NCI-H2081 (cell line): ENCODE data around the gene APLP2.
A peak's percentile ranks its signal among the peaks of the same experiment; 100 is the strongest.

Experiments used
- DNase-seq, 2 experiments: peaks; one replicate each; lab custom pipeline; 2025; lab: John Stamatoyannopoulos, UW

The APLP2 gene

DNA sequence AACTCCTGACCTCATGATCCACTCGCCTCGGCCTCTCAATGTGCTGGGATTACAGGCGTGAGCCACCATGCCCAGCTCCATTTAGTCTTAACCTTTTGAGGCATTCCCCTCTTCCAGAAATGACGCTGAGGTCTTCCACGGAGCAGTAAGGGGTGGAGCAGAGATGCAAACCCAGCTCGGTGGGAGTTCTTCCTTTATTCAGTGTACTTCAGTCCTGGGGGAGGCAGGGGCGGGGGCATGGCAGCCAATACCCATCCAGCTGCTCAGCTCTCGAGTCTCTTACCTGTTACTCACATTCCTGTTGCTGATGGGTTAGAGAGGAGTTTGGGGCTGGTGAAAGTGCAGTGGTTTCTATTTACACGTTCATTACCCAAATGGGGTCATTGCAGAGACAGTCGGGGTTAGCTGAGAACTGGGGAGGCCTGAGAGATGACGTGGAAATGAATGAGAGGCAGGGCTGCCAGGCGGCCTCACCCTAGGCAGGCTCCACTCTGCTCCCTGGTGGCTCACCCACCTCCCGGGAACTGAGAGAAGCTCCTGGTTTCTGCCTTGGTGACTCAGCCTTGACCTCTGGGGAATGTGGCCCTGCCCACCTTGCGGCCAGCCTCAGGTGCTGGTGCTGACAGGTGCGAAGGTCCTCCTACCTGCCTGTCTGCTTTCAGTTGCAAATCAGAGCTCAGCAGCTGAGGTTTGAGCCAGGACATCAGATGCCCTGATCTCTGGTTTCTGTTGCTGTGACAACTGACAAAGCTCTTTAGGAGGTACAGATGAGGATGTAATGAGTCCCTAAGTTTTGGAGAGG is 76.5 kb downstream of the APLP2 start:
- DNase-seq, result no peak

GRCh38 chr11:130146796-130147195 is 77.1 kb downstream of the APLP2 start:
- no peak for DNase-seq

DNA sequence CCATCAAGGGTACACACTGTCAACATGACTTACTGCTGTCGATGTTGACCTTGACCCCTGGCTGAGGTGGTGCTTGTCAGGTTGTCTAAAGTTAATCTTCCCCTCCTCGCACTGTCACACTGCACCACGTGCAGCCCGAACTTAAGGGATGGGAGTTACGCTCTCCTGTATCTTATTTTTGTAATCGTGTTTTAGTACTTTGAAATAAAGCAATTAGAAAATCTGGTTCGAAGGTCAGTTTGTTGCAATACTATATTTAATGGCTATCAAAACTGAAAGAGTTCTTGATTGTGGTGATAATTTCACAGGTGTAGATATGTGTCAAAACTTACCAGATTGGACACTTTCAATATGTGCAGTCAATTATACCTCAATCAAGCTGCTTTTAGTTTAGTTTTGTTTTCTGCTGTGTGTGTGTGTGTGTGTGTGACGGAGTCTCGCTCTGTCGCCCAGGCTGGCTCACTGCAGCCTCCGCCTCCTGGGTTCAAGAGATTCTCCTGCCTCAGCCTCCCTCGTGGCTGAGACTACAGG is 79.2 kb downstream of the APLP2 start:
- DNase-seq, result no peak

DNA sequence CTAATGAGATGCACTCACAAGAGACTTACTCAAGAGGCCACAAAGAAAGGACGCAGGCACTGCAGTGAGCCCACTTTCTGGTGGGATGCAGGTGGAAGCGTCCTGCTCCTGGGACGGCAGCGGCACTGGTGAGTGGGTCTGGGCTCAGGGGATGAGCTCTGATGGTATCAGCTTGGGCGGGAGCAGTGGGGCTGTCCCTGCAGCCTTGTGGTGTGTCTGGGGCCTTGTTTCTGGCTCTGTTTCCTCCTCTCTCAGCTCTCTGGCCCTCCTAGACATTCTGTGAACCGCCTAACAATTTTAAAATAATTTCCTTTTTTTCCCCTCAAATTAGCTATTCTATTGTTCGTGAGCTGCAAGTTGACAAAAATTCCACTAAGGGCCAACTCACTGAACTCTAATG is 81.1 kb downstream of the APLP2 start:
- no peak for DNase-seq

- no peak for DNase-seq
Measured at GRCh38 chr11:130151196-130151595, 81.5 kb downstream of the APLP2 start.

DNA sequence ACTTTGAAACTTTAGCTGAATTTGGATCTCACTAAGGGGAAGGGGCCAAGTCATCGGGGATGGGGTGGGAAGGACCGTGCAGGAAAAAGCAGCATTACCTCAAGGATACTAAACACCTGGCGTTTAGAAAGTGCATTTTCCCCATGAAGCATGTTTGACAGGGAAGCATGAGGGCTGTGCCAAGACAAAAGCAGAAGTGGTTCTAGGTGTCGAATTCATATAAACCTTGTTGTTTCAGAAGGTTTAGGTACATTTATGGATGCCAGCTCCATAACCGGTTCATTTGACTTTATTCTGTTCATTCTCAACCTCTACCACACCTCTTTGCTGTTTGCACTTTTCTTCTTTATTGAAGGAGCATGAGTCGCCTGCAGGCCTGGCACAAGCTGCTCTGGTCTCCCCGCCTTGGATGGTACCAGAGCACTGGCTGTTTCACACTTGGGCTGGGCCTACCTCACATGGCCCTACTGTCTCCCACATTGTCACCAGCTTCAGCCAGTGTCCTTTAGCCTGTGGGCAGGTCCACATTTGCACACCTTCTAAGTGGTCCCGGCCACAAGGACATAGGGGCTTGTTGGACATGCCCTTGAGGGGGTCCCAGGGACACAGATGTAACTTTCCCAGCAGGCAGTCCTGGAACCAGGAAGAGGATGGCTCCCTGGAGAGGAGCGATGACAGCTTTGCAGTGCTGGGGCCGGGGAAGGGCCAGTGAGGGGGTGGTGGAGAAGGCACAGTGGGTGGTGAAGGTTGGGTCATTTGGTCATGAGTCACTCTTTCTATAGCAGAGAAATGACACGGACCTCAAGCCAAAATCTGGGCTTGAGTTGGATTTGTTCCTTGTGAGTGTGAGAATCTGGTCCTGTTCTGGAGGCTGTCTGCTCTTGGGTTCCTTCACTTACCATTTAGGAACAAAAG is 86.7 kb downstream of the APLP2 start:
- no peak for DNase-seq

DNA sequence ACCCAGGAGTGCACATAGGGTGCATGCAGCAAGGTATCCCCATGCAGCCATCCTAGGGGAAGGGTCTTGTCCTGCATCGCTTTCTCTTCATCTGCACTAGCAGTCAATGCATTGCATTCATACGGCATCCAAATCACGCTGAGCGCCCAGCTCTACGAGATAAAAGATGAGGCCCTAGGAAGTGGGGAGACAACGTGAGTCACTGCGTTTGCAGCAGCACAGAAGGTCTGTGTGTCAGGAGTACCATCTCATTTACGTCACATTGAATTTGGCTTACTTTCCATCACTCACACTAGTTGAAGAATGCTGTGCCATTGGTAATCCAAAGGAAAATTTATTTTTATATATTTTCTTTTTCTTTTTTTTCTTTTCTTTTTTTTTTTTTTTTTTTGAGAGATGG is 87.4 kb downstream of the APLP2 start:
- DNase-seq, result no peak

DNA sequence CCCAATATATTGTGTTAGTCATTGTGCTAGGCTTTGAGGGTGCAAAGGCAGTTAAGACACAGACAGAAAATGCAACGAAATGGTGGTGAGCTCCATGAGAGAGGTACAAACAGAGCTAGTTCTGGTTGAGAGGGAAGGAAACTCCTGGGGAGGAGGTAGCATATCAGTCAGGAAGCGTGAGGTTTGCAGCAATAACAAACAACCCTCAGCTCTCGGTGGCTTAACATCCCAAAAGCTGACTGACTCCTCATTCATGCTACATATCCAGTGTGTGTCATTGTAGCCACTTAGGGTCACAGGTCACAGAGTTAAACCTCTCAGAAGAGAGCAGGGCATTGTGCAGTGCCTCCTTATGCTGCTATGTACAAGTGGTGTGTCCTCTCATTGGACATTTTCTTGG is 88.1 kb downstream of the APLP2 start:
- no peak for DNase-seq

- DNase-seq, result no peak
Measured at GRCh38 chr11:130159139-130159538, 89.4 kb downstream of the APLP2 start.

GRCh38 chr11:130159657-130160497 is 90.2 kb downstream of the APLP2 start, which contains the start of gene ST14:
Gene ST14, plus strand, starts transcription at chr11:130159782. Its CDS starts 198 bp downstream, at chr11:130159980.
- DNase-seq, result peak; percentile 64 to 73

GRCh38 chr11:130160498-130161155 is 90.9 kb downstream of the APLP2 start:
- peak in 1 of 2 experiments; percentile 24 for DNase-seq

DNA sequence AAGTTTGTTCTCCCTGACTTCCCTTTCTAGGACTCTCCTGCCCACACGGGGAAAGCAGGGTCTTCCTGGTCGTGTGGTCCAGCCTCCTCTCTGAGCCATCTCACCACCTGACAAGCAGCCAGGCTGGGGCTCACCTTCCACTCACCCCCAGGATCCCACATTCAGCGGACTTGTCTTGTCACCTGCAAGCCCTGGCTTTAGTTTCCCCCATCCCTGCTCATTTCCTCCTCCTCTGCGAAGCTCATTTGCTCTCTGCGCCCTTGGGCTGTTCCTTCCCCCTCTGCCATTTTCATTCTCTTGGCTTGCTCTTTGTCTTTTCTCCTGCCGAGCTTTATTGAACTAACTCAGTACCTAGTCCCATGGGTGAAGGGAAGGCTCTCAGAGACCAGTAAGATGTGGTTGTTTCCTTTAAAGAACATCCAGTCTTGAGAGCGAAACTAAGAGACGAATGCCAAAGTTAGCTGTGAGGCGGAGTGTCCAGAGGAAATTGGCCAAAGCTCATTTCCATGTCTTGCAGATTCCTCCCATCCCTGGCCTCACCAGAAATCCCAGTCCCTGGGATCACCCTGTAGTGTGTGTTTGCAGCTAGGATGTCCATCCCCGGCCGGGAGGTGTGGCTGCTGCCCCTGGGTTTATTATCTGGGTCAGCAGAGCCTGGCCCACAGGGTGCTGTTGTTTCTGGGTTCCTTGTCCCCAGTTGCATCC is 91.9 kb downstream of the APLP2 start:
- DNase-seq, result peak in 1 of 2 experiments; percentile 42

DNA sequence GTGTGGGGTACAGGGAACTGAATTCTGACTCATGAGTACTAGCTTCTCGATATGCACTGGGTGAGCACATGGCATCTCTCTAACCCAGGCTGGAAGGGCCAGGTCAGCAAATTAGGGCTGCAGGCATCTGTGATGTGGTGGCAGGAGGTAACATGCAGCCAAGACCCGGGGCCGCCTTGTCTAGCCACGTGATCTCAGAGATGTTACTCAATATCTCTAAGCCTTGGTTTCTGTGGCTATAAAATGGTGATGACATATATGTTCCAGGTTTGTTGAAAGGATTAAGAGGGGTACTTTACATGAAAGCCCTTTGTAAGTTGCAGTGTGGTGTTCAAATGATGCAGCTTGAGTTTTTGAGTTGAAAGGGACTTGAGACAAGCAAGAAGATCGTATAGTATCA is 93.0 kb downstream of the APLP2 start:
- no peak for DNase-seq

DNA sequence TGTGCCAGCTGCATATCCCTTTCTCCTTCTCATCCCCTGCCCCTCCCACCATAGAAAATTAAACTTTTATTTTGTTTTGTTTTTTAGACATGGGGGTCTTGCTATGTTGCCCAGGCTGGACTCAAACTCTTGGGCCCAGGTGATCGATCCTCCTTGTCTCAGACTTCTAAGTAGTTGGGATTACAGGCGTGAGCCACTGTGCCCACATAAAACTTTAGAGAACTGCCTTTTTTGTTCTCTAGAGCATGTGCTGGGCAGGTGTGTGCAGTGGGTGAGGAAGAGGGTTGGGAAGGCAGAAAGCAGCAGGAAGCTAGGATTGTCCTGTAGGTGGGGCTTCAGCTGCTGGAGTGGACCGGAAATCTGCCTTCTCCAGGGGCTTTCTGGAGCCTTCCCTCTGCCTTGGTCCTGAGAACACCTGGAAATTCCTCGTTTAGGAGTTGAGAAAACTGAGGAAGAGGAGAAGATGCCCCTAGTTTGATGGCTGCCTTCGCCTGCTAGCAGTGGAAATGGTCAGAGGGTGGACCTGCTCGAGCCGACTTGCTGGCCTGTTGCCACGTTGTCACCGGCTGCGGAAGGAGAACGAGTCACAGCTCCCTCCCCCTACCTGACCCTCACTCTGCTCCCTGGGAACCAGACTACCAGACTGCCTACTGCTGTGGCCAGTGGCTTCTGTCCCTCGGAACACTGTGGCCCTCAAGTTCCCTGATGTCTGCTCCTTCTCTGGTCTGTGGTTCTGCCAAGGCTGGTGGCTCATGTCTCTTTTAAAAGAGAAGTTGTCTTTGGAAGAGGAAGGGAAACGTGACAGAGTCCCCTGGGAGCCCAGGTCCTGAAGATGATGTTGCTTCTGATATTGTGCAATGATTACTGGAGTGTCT is 93.9 kb downstream of the APLP2 start:
- peak in 1 of 2 experiments; percentile 43 for DNase-seq

DNA sequence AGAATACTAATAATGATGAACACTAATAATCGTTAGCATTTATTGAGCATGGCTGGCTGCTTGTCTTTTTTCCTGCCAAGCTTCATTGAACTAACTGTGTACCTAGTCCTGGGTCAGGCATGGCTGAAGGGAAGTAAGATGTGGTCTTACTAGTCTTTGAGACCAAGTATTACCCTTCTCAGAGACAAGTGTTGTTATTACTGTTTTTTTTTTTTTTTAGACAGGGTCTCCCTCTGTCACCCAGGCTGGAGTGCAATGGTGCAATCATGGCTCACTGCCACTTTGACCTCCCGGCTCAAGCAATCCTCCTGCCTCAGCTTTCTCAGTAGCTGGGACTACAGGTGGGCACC is 94.5 kb downstream of the APLP2 start:
- no peak for DNase-seq

- DNase-seq, result no peak
Measured at GRCh38 chr11:130165601-130166456, 96.1 kb downstream of the APLP2 start.

DNA sequence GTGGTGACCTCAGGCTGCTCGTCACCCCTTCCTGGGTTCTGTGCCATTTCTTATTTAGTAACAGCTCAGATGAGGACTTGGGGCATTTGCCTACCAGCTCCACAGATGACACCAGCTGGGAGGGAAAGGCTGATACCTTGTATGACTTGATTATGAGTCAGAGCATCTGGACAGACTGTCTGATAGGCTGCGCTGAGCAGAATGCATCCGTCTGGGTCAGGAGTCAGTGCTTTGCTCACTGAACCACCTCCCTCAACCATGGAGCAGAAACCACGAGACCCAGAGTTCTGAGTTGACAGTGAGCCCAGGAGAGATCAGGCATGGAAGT is 96.7 kb downstream of the APLP2 start:
- no peak for DNase-seq

DNA sequence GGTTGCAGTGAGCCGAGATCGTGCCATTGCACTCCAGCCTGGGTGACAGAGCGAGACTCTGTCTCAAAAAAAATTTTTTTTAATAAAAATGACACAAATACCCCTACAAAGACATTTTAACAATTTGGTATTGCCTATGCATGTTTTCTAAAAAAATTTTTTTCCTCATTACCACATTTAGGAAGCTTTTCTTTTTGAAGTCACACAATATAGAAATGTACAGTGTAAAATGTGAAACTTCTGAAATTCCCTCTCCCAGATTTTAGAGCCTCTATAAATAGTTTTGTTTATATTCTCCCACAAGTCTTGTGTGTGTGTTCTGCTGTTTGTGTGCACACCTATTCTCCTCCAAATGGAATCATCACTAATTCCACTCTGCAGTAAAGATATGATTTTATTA is 97.5 kb downstream of the APLP2 start:
- DNase-seq, result no peak

DNA sequence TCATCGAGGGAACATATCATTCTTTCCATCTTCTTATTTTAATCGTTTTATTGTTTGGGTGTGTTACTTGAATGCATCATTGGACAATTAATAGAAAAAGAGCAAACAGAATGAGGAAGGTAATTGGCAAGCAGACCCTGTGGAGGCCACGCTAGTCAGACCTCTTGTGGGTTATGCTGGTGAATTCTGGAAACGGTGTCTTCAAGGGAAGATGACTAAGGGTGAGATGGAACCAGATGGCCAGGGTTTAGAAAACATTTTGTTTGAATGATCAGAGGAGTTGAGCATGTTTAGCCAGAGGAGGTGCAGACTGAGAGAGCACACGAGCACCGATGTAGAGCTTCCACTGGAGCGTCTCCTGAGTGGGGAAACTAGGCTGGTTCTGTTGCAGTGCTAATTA is 98.4 kb downstream of the APLP2 start:
- no peak for DNase-seq
